DND-41 (cell line): ENCODE data around the gene MOBP.
"Not testable (repeated sequence)": the region's sequence is repeated elsewhere in the genome, so short reads cannot be mapped to it uniquely, and the experiment has no call there.

ENCODE experiments used
- ATAC-seq: fragments of 200-7000 bp; cut with Tn5 transposase; 3 replicates; pipeline ENCODE4 v1.9.1; 2021; ENCODE audit warnings: low read depth; ENCODE audit not compliant: insufficient read depth
- DNase-seq: peaks from one replicate; pipeline ENCODE4 v3.0.0-alpha.2; 2020
- H2AFZ ChIP-seq: 2 replicates; pipeline ENCODE4 v1.6.0; 2012; ENCODE audit warnings: low read depth, low read length
- H3K27ac ChIP-seq: 2 replicates; pipeline ENCODE4 v1.5.1; 2012; ENCODE audit warnings: low read length, inconsistent platforms
- H3K27me3 ChIP-seq: fragments of 200-600 bp; sonication (generic); 2 replicates; pipeline ENCODE4 v1.6.0; 2012; ENCODE audit warnings: low read length, mild to moderate bottlenecking, inconsistent platforms; ENCODE audit not compliant: insufficient read depth, poor library complexity
- H3K36me3 ChIP-seq: 2 replicates; pipeline ENCODE4 v1.5.1; 2012; ENCODE audit warnings: low read length, inconsistent platforms; ENCODE audit not compliant: insufficient read depth
- H3K4me1 ChIP-seq: 2 replicates; pipeline ENCODE4 v1.5.1; 2012; ENCODE audit warnings: mild to moderate bottlenecking, low read length; ENCODE audit not compliant: insufficient read depth
- H3K4me2 ChIP-seq: 2 replicates; pipeline ENCODE4 v1.6.0; 2012; ENCODE audit warnings: mild to moderate bottlenecking, moderate library complexity, low read length, inconsistent platforms; ENCODE audit not compliant: insufficient read depth
- H3K4me3 ChIP-seq, 2 experiments: fragments of 200-600 bp in 1 of 2; shearing (Covaris generic) in 1 of 2; 2 replicates each; pipeline ENCODE4 v1.5.1; 2012 to 2016; ENCODE audit warnings: inconsistent platforms in 2 of 2, low read length in 2 of 2, mild to moderate bottlenecking in 2 of 2, low read depth in 1 of 2, moderate library complexity in 1 of 2
- H3K79me2 ChIP-seq: 2 replicates; pipeline ENCODE4 v1.6.0; 2012; ENCODE audit warnings: low read length, inconsistent platforms; ENCODE audit not compliant: insufficient read depth
- H3K9ac ChIP-seq: 2 replicates; pipeline ENCODE4 v1.6.0; 2012; ENCODE audit warnings: low read depth, mild to moderate bottlenecking, inconsistent platforms, low read length, moderate library complexity
- H3K9me3 ChIP-seq: 2 replicates; pipeline ENCODE4 v1.5.1; 2012; ENCODE audit warnings: low read length, moderate library complexity, mild to moderate bottlenecking, inconsistent platforms; ENCODE audit not compliant: insufficient read depth, severe bottlenecking
- H4K20me1 ChIP-seq: 2 replicates; pipeline ENCODE4 v1.6.0; 2012; ENCODE audit warnings: low read length; ENCODE audit not compliant: insufficient read depth
- EZH2 ChIP-seq: IDR thresholded peaks from 3 replicates; pipeline ENCODE4 v1.6.1; 2012; ENCODE audit warnings: borderline replicate concordance, low read depth, mild to moderate bottlenecking, moderate library complexity, low read length, inconsistent platforms; ENCODE audit not compliant: severe bottlenecking
- TF ChIP-seq, protein P1 (sequence below): IDR thresholded peaks from 2 replicates; pipeline ENCODE4 v1.5.1; 2012; ENCODE audit warnings: borderline replicate concordance, low read length, moderate library complexity, mild to moderate bottlenecking; ENCODE audit not compliant: poor library complexity, severe bottlenecking; ENCODE audit errors: extremely low read depth

The MOBP gene, protein sequence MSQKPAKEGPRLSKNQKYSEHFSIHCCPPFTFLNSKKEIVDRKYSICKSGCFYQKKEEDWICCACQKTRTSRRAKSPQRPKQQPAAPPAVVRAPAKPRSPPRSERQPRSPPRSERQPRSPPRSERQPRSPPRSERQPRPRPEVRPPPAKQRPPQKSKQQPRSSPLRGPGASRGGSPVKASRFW

DNA sequence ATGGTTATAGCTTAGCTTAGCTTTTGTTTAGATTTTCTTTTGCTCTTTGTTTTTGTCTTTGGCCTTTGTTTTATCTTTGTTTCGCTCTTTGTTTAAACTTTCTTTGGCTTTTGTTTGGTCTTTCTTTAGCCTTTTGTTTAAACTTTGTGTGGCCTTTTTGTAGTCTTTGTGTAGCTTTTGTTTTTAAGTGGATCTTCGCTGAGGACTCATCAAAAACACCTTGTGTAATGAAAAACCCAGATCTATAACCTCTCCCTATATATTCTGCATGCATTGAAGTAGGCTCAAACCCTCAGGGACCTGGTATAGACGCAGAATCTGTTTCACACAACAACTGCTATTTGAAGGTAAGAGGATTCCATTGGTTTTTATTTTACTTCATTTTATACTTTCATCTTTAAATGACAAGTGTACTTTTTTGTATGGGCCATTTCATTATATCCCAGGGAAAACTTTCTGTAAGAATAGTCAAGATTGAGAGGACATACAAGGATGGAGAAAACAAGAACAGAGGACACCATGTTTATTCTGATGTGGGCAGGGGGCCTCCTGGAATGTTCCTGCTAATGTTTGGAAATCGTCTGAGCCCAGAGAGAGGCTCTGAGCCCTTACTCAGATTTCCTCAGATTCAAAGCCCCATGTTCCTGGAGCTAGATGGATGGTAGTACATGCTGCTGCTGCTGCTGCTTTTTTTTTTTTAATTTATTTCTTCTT, at the start of gene MOBP:
TSS of gene MOBP (plus strand) at position 287 of the 714 bp plus-strand sequence. CDS start 34,390 bp downstream, outside the sequence.
- no peak within 1 kb of the TSS for H2AFZ ChIP-seq
- DNase-seq (no peak), ATAC-seq (no peak)
- H3K79me2 ChIP-seq, result no peaks in the 10 kb centered on the region
- no peaks in the 10 kb centered on the region for H4K20me1 ChIP-seq
- no peaks in the 10 kb centered on the region for H3K9me3 ChIP-seq
- H3K36me3 ChIP-seq, result no peaks in the 10 kb centered on the region
- H3K4me1 ChIP-seq, result no peaks in the 10 kb centered on the region
- TF ChIP-seq, protein P1, sequence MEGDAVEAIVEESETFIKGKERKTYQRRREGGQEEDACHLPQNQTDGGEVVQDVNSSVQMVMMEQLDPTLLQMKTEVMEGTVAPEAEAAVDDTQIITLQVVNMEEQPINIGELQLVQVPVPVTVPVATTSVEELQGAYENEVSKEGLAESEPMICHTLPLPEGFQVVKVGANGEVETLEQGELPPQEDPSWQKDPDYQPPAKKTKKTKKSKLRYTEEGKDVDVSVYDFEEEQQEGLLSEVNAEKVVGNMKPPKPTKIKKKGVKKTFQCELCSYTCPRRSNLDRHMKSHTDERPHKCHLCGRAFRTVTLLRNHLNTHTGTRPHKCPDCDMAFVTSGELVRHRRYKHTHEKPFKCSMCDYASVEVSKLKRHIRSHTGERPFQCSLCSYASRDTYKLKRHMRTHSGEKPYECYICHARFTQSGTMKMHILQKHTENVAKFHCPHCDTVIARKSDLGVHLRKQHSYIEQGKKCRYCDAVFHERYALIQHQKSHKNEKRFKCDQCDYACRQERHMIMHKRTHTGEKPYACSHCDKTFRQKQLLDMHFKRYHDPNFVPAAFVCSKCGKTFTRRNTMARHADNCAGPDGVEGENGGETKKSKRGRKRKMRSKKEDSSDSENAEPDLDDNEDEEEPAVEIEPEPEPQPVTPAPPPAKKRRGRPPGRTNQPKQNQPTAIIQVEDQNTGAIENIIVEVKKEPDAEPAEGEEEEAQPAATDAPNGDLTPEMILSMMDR, result no peak
- TF ChIP-seq EZH2, result no peak
- no peak within 1 kb of the TSS for H3K27ac ChIP-seq
- H3K27me3 ChIP-seq, result peaks cover 8% of the 10 kb centered on the region
- H3K4me3 ChIP-seq, result no peak within 1 kb of the TSS
- no peak within 1 kb of the TSS for H3K9ac ChIP-seq
- H3K4me2 ChIP-seq, result no peak within 1 kb of the TSS

DNA sequence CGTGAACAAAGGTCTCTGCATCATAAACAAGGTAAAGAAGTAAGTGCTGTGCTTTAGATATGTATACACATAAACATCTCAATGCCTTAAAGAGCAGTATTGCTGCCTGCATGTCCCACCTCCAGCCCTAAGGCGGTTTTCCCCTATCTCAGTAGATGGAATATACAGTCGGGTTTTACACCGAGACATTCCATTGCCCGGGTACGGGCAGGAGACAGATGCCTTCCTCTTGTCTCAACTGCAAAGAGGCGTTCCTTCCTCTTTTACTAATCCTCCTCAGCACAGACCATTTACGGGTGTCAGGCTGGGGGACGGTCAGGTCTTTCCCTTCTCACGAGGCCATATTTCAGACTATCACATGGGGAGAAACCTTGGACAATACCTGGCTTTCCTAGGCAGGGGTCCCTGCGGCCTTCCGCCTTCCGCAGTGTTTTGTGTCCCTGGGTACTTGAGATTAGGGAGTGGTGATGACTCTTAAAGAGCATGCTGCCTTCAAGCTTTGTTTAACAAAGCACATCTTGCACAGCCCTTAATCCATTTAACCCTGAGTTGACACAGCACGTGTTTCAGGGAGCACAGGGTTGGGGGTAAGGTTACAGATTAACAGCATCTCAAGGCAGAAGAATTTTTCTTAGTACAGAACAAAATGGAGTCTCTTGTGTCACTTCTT, 48.8 kb upstream of the MOBP start:
- H3K4me3 ChIP-seq, H2AFZ ChIP-seq, H3K9me3 ChIP-seq, H3K27ac ChIP-seq, DNase-seq, H3K4me1 ChIP-seq, H3K9ac ChIP-seq, H3K79me2 ChIP-seq, ATAC-seq, H3K36me3 ChIP-seq, H3K27me3 ChIP-seq, H3K4me2 ChIP-seq: not testable (repeated sequence)
- H4K20me1 ChIP-seq, result peaks cover 14% of the 10 kb centered on the region

DNA sequence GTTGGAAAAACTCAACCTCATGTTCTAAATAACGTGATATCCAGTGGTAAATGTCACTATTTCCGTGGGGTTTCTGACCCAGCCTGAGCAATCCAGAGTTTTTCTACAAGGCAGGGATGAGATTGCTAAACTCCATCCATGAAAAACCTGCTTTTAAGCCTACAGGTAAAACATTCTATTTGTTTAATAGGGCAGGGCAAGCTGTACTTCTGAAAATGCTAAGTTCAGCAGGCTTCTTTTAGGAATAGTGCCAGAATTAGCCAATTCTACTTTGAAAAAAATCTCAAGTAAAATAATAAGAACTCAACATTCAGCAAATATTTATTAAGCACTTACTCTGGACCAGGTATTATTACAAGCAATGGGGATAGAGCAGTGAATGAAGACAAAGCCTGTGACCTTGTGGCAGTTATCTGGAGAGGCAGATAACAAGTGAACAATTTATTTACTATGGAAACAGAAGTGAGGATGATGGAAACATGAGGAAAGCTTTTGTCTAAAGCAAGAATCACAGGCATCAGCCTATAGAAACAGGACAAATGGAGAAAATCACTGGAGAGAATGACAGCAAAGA, 47.7 kb upstream of the MOBP start:
- no peak overlapping the region for H2AFZ ChIP-seq
- no peak overlapping the region for H3K4me2 ChIP-seq
- no peaks in the 10 kb centered on the region for H3K4me1 ChIP-seq
- H3K27me3 ChIP-seq, result no peaks in the 10 kb centered on the region
- DNase-seq, result no peak
- no peaks in the 10 kb centered on the region for H3K9me3 ChIP-seq
- ATAC-seq, result no peak
- H3K36me3 ChIP-seq, result no peaks in the 10 kb centered on the region
- no peak overlapping the region for H3K9ac ChIP-seq
- H3K4me3 ChIP-seq, result no peak overlapping the region
- no peaks in the 10 kb centered on the region for H3K79me2 ChIP-seq
- no peak overlapping the region for H3K27ac ChIP-seq
- peaks cover 4% of the 10 kb centered on the region; the same call in 1 of the 2 replicates for H4K20me1 ChIP-seq
- TF ChIP-seq EZH2, result no peak
- TF ChIP-seq, protein P1, result no peak

DNA sequence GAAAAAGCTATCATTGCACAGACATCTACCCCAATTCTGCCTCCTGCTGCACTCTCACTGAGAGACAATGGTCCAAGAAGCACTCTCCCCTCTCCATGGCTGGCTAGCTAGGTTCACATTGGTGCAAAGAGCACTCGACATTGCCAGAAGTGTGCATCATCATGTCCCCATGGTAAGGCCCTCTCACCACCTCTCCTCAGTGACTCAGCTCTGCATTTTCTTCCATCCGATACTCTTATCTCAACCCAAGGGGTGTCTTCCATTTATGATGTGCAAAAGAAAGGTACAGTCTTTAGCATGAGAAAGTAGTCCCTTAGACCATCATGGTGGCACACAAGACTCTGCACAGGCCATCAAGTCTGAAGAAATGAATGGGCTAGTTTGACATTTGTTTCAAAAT, 46.9 kb upstream of the MOBP start:
- ATAC-seq (no peak), DNase-seq (no peak)
- Histone ChIP-seq H3K9me3 (no peaks in the 10 kb centered on the region), H3K4me1 (no peaks in the 10 kb centered on the region), H3K27me3 (no peaks in the 10 kb centered on the region), H2AFZ (no peak overlapping the region), H3K4me2 (no peak overlapping the region), H3K9ac (no peak overlapping the region), H3K4me3 (no peak overlapping the region), H4K20me1 (peaks cover 4% of the 10 kb centered on the region; the same call in 1 of the 2 replicates), H3K36me3 (no peaks in the 10 kb centered on the region), H3K79me2 (no peaks in the 10 kb centered on the region), H3K27ac (no peak overlapping the region)
- TF ChIP-seq EZH2, result no peak
- TF ChIP-seq, protein P1, result no peak
